OCI-LY3 (cell line): ENCODE data around the gene TVP23A.

Experiments
- CTCF ChIP-seq: fragments of 200-600, 300-600 bp; sonication (generic); IDR thresholded peaks from 2 replicates; pipeline ENCODE4 v1.5.1; 2014; ENCODE audit warnings: antibody characterized with exemption, low read length, low read depth
- EZH2phosphoT487 ChIP-seq: fragments of 200-600 bp; shearing (Covaris generic); IDR thresholded peaks from 2 replicates; pipeline ENCODE4 v1.6.1; 2018; ENCODE audit warnings: antibody characterized with exemption, mixed run types, low read depth

GRCh38 chr16:10833271-10833670 lies 14.7 kb upstream of the TVP23A start:
- no peak for TF ChIP-seq CTCF
- no peak for TF ChIP-seq EZH2phosphoT487
